Thyroid gland (tissue), 4 donors: ENCODE data around the gene ARHGEF10L.

ENCODE experiments used
- POLR2A ChIP-seq, 2 donors: fragments of 450-650 bp; IDR thresholded peaks; one replicate each; pipeline ENCODE4 v1.6.1; 2017; ENCODE audit warnings: antibody characterized with exemption in 2 of 2, mild to moderate bottlenecking in 2 of 2, moderate library complexity in 1 of 2
- TF ChIP-seq, protein P1 (sequence below), 6 experiments: fragments of 200-600 bp in 3 of 6; fragments of 450-650 bp in 3 of 6; sonication (generic) in 3 of 6; IDR thresholded peaks; one replicate each; pipeline ENCODE4 v1.5.1; 2016 to 2019; ENCODE audit warnings: antibody characterized with exemption in 6 of 6, mild to moderate bottlenecking in 2 of 6, inconsistent platforms in 1 of 6, moderate library complexity in 1 of 6

DNA sequence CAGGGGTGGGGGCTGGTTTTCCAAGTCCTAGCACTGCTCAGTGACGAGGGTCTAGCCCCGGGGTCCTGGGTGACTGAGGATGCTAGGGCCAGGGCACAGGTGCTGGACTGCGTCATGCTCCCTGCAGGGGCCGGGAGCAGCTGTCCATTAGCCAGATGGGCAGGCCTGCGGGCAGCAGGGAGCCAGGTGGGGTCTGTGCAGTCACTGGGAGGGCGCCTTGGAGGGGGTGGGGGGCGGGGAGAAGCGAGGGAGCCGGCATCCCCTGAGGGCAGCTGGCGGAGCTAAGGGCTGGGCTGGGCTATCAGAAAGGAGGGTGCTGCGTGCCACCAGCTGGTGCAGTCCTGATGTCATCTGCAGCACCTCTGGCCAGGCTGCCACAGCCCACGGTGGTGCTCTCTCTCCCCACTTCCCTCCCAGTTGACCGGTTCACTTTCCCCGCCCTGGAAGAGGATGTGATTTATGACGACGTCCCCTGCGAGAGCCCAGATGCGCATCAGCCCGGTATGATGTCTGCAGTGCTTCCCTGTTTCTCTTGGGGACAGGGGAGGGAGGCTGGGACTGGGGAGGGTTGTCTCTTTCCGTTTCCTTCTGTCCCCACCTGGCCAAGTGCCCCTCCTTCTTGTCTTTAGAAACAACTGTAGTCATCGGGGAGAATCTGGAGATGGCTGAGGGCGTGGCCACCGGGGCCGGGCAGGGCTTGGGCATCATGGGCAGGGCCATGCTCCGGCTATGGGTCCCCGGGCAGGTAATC, 63.8 kb downstream of the ARHGEF10L start:
- TF ChIP-seq, protein P1, sequence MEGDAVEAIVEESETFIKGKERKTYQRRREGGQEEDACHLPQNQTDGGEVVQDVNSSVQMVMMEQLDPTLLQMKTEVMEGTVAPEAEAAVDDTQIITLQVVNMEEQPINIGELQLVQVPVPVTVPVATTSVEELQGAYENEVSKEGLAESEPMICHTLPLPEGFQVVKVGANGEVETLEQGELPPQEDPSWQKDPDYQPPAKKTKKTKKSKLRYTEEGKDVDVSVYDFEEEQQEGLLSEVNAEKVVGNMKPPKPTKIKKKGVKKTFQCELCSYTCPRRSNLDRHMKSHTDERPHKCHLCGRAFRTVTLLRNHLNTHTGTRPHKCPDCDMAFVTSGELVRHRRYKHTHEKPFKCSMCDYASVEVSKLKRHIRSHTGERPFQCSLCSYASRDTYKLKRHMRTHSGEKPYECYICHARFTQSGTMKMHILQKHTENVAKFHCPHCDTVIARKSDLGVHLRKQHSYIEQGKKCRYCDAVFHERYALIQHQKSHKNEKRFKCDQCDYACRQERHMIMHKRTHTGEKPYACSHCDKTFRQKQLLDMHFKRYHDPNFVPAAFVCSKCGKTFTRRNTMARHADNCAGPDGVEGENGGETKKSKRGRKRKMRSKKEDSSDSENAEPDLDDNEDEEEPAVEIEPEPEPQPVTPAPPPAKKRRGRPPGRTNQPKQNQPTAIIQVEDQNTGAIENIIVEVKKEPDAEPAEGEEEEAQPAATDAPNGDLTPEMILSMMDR (IDR thresholded peaks at IDR 0.05): no peak
- TF ChIP-seq POLR2A (IDR thresholded peaks at IDR 0.05): no peak
